Fibroblast of villous mesenchyme (primary cell): ENCODE data around the gene NRG3. TPM values are rescaled to one million over a fixed set of nuclear protein-coding genes. Genes with fewer than 3 reads are reported as not detected.

ENCODE experiments used
- DNase-seq: peaks from one replicate; pipeline ENCODE4 v3.0.0-alpha.2; 2010; ENCODE audit warnings: low read depth
- H3K4me3 ChIP-seq: 2 replicates; pipeline ENCODE4 v1.5.1; 2011; ENCODE audit warnings: low read depth, mild to moderate bottlenecking, low read length
- total RNA-seq: library from RNA; depleted of rRNA; stranded (reverse); fragments of >200 nt; gene quantifications from 2 replicates; pipeline ENCODE4 v1.2.3, GENCODE V29; 2012
- TF ChIP-seq, protein P1 (sequence below): IDR thresholded peaks from 2 replicates; pipeline ENCODE4 v1.5.1; 2012; ENCODE audit warnings: low read depth, mild to moderate bottlenecking, low read length; ENCODE audit not compliant: insufficient read depth

NRG3 gene
- total RNA-seq, 1 donor, result not detected

DNA sequence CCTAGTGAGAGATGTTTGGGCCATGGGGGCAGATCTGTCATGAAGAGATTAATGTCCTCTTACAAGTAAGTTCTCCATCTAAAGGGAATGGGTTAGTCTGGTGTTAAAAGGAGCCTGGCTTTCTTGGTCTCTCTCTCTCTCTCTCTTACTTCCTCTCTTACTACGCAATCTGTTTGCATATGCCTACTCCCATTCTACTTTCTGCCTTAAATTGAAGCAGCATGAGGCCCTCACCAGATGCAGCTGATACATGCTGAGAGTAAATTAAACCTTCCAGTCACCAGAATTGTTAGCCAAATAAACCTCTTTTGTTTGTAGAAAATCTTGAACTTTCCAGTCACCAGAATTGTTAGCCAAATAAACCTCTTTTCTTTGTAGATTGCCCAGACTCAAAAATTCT, 884.1 kb downstream of the NRG3 start:
- TF ChIP-seq, protein P1, sequence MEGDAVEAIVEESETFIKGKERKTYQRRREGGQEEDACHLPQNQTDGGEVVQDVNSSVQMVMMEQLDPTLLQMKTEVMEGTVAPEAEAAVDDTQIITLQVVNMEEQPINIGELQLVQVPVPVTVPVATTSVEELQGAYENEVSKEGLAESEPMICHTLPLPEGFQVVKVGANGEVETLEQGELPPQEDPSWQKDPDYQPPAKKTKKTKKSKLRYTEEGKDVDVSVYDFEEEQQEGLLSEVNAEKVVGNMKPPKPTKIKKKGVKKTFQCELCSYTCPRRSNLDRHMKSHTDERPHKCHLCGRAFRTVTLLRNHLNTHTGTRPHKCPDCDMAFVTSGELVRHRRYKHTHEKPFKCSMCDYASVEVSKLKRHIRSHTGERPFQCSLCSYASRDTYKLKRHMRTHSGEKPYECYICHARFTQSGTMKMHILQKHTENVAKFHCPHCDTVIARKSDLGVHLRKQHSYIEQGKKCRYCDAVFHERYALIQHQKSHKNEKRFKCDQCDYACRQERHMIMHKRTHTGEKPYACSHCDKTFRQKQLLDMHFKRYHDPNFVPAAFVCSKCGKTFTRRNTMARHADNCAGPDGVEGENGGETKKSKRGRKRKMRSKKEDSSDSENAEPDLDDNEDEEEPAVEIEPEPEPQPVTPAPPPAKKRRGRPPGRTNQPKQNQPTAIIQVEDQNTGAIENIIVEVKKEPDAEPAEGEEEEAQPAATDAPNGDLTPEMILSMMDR, result no peak
- no peak overlapping the region for H3K4me3 ChIP-seq

DNA sequence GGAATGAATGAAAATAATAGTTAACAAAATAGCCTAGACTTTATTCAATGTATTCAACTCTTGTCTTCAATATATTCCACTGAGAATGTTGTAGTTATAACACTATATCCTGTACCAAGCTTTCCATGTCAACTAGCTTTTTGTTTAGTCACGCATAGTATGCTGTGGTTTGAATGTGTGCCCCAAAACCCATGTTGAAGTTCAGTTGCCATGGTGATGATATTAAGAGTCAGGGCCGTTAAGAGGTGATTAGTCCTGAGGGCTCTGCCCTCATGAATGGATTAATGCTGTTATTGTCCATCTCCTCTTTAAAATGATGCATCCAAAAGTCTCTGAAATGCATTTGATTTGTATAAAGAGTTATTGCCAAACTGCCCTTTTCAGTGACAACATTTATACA, 887.6 kb downstream of the NRG3 start:
- TF ChIP-seq, protein P1, result no peak
- no peak for DNase-seq
- no peak overlapping the region for H3K4me3 ChIP-seq

More for the DNA sequence above, 884.1 kb downstream of the NRG3 start:
- DNase-seq, result no peak

DNA sequence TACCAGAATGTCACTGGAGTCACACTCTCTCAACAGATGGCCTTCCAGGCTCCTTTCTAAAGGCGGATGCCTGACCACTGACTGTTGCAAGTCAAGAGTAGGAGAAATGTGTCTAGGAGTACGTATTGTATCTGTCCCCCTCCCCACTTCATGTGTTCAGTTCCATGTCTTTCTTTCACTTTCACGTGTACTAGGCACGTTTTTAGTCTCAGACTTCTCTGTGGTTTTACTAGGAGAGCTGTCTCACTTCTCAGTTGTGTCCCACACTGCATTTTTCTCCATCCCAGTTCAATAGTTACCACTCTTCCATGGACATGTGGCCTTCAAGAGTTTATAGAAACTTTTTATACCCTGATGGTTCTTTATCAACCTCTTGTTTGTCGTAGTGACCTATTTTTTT, 893.0 kb downstream of the NRG3 start:
- H3K4me3 ChIP-seq, result no peak overlapping the region
- TF ChIP-seq, protein P1, result no peak
- no peak for DNase-seq

DNA sequence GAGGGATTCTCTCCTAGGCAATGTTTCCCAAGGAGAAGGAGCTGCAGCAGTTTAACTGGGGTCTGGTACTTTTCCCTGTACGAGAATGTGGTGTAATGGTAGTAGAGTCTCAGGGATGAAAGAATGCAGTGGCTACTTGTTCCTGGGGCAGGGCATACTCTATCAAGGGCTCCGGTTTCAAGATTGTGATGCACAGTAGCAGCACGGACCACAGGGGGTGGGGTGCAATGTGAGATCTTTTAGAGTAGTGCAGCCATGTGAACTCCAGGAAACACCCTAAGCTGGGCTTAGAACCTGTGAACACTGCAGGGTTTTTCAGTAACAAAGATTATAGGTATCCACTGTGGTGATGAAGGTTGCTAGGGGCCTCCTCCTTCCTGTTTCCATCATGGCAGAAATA, 903.9 kb downstream of the NRG3 start:
- no peak for DNase-seq
- TF ChIP-seq, protein P1, result no peak
- no peak overlapping the region for H3K4me3 ChIP-seq

DNA sequence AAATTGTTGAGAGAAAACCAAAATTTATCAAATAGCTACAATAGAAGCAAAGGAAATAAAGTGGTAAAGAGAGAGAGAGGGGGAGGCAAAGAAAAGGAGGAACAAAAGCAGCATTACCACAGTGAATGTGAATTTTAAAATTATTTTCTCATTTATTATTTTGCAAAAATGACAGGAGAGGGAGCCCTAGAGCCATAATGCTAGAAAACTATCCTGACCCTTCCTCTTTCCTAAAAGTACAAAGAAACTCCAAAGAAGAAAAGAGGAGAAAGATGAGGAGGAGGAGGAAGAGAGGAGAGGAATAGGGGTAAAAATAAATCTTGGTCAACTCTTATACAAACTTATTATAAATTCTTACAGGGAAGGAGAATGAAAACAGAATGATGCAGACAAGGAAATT, 921.5 kb downstream of the NRG3 start:
- no peak for DNase-seq
- H3K4me3 ChIP-seq, result no peak overlapping the region
- TF ChIP-seq, protein P1, result no peak

DNA sequence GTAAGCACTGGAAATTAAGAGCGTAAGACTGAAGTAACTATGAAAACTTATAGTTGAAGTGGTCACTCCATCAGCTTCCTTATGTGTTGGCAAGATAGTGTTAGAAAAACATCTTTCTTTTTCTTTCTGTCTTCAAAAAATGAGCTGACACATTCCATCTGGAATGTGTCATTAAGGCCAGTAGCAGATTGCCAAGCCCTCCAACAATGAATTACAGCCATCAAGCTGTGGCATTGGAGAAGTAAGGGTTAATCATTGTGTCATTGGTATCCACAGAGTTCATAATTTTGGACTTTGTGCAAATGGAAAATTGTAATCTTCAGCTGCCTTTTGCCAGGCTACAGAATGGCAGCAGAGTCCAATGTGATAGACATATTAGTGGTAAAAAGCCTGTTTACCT, 926.3 kb downstream of the NRG3 start:
- TF ChIP-seq, protein P1, result no peak
- no peak overlapping the region for H3K4me3 ChIP-seq
- no peak for DNase-seq

DNA sequence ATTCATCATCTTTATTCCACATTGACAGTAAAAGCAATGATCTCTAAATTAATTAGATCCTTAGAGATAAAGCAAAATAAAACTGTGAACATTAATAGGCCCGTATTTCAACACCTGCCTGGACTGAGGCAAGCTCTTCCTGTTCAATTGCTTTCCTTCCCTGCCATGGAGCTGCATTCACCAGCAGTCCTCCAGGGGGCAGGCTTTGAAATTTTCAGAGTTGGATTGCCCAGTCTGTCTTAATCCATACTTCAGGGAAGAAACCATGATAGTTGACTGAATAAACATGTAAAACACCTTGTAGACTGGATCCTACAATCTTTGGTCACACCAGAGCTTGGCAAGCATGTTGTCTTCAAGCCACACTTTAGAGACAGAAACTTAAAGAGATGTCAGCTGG, 936.6 kb downstream of the NRG3 start:
- H3K4me3 ChIP-seq, result no peak overlapping the region
- DNase-seq, result no peak
- TF ChIP-seq, protein P1, result peak; percentile 36
